GM21786 (cell line): ENCODE results near the gene TMEM132A.
A peak's percentile ranks its signal among the peaks of the same experiment; 100 is the strongest.
"Not testable (repeated sequence)": the region's sequence is repeated elsewhere in the genome, so short reads cannot be mapped to it uniquely, and the experiment has no call there.

Experiments used
- ATAC-seq: cut with Tn5 transposase; IDR thresholded peaks from one replicate; pipeline ENCODE4 v1.9.1; 2021; ENCODE audit not compliant: unreplicated experiment

Gene TMEM132A

DNA sequence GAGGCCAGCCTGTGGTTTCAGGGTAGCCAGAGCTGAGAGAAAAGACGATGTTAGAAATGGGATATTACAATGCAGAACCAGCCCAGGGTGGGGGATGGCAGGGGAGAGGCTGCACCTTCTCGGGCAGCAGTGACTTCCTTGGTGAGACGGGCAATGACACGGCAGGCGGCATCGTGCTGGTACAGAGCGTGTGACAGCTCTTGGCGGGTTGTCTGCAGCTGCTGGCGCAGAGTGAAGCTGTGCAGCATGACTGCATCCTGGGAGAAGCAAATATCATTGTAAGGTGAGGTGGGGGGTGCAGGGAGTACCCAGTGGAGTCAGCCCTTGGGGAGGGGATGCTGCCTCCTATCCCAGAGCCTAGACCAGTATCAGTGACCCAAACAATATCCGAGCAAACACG is 21.6 kb upstream of the TMEM132A start:
- ATAC-seq, result no peak

DNA sequence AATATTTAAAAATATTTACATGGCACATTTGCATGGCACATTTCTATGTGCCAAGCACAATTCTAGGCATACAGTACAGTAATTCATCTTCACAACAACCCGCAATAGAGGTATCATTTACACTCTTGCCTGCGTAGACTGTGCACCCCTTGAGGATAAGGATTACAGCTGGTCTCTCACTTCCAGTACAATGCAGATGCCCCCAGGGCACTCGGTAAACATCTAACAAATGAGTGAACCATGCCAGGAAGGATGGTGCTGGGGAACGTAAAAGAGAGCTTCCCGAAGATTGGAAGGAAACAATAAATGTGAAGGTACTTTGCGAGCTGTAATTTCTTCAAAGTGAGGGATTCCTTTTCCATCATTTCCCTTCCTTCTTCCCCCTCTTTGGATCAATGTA is 19.2 kb upstream of the TMEM132A start:
- ATAC-seq, result no peak

- no peak for ATAC-seq
These were observed 18.6 kb upstream of the TMEM132A start for GRCh38 chr11:60905551-60906113.

DNA sequence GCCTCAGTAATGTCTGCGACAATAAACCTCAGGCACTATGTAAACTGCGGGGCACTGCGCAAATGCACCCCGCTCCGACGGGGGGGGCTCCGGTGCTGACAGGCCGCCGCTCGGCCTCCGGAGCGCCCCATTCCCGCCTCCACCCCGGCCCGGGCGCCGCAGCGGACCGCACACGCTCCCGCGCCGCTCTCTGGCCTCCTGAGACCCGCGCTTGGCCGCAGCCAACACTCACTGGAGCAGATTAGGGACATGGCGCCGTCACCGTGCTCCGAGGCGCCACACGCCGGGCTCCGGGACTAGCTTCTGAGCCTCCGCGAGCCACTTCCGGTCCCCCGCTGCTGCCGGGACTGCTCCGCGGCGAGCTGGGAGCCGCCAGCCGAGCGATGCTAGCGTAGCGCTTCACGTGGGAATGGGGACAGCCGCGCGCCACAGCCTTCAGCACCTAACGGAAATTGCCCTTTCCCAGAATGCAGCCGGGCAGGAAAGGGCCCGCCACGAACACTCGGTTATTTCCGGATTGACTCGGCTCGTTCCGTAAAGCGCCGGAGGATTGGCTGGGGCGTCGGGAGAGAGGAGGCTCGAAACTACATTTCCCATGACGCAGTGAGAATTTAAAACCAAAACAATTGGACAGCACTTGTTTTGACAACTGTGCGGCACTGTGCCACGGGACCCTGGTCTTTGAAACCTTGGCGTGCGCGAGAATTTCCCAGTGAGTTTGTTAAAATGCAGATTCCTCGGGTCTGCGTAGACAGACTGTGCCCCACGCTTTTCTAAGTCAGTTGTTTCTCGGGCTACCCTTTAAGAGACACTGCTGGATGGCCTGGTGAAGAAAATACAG is 17.9 kb upstream of the TMEM132A start, which contains the start of gene PRPF19:
Gene PRPF19 (minus strand): TSS at position 454 of the 841 bp plus-strand sequence. CDS start 203 bp downstream, at position 251.
- peak; percentile 62 for ATAC-seq

- no peak for ATAC-seq
These were observed 15.5 kb upstream of the TMEM132A start for GRCh38 chr11:60908803-60909202.

GRCh38 chr11:60909680-60910280 is 14.5 kb upstream of the TMEM132A start:
- not testable (repeated sequence) for ATAC-seq

DNA sequence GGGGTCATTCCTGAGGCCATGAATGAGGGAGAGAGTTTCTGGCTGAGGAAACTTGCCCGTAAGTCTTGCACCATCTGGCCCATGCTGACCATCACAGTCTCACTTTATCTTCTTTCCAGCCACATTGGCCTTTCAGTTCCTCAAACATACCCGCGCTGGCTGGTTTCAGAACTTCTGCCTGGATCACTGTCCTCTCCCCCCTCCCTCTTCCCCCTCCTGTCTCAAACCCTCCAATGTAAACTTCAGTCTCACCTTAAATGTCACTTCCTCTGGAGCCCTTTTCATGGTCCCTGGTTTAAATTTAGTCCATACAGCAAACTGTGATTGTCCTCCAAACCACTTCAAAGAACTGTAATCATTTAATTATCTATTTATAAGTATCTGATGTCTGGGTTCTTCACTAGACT is 14.0 kb upstream of the TMEM132A start:
- peak; percentile 35 for ATAC-seq

DNA sequence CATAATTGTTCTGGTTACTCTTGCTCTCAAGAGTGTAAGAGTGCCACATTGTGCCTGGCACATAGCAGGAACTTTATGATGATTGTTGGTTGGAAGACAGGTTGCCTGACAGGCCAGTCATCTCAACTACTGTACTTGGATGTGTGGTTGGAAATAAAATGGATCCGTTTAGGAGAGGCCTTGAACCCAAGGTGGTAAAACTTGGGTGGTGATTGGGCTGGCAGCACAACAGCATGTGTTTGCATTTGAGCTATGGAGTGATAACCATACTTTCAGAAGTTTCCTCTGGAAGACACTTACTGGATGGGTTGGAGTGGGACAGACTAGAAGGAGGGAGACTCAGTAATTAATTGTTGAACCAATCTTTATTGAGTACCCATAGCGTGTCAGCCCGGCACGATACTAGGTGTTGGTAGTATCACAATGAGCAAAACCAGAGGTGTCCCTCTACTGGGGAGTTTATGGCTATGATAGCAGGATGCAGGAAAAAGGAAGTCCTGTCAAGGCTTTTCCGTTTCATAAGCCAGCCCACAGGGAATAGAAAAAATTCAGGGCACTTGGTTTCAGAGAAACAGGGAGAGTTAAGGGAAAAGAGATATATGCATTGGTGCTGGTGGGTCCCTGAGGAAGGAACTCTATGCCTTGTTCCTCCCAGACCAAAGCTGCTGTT is 13.4 kb upstream of the TMEM132A start:
- no peak for ATAC-seq

DNA sequence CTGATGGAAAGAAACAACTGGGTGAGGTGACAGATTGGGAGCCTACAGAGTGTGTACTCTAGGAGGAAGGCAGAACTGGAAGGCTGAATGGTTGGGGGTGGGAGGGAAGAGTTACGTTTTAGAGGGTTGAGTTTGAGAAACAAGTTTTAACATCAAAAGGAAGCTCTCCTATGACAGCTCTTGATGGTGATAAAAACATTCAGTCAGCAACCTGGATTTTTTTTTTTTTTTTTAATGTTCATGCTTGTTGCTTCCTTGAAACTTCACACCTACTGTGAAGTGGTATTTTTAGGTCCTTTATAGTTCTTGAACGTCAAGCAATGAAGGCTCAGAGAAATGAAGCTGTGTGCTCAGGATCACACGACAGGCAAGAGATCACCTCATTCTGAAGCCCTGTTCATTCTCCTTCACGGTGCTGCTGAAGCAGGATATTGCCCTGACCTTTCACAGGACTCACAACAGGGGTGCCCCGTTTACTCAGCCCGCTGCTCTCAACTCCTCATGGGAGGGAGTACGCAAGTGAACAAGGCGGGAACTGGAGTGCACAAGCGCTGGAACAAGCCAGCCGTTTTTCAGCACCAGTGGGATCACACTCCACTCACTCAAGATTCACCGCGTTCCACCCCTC is 11.9 kb upstream of the TMEM132A start:
- ATAC-seq, result no peak

DNA sequence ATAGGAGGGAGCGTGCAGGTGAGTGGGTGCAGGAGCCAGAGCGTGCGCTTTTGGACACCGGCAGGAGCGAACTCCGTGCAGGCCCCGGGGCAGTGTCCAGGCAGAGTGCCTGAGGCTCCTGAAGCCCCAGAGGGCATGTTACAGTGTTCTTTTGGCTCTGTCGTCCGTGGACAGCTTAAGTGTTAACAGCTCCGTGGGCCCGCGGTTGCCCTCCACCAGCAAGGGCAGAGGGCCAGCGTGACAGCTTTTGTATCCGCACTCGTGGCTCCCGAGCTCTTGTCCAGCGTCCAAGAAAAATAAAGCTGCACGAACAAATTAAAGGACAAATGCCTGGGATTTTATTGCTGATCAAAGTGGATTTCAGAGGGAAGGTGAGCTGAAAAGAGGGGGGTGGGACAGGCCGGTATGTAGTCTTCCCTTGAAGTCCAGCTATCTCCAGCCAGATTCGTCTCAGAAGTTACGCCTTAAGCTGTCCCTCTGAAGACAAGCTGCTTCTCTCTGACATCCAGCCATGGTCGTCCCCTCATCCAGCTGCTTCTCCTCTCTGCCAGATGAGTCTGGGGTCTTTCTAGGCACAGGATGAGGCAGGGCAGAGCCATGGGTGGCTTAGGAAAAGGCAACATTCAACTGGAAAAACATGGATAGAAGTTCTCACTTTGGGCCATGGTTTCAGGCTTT is 11.3 kb upstream of the TMEM132A start:
- no peak for ATAC-seq

- ATAC-seq, result peak; percentile 33
These were observed 10.2 kb upstream of the TMEM132A start, which contains the start of gene TMEM109 for GRCh38 chr11:60913793-60914632. Gene TMEM109 (plus strand): TSS chr11:60914158. CDS start chr11:60919694, 5,536 bp downstream.

- ATAC-seq, result no peak
These were observed 9.5 kb upstream of the TMEM132A start for GRCh38 chr11:60914633-60915247.

DNA sequence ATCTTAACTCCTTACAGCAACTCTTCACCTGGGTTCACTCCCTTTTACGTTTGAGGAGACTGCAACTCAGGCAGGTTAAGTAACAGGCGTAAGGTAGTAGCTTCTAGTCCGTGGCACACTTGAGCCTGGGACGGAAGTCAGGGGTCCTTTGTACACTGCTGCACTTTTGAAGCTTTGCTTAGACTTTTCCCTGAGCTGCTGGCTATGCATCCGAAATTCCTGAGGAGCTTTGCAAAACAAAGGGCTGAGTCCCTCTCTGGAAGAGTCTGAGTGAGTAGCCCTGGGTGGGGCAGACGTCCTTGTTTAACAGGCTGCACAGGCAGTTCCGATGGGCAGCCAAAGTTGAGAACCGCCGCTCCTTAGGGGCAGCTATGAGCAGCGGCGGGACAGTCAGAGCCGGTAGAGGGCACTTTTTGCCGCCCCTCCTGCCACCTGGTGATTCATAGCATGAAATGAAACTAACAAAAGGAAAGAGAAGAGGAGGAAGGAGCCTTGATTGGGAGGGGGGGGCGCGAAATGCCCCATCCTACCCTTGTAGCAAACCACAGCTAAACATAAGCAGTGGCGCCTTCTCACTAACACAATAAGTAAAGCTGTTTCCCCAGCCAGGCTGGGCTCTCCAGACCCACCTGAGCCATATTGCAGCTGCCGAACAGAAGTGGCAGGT is 8.9 kb upstream of the TMEM132A start:
- ATAC-seq, result peak; percentile 54

DNA sequence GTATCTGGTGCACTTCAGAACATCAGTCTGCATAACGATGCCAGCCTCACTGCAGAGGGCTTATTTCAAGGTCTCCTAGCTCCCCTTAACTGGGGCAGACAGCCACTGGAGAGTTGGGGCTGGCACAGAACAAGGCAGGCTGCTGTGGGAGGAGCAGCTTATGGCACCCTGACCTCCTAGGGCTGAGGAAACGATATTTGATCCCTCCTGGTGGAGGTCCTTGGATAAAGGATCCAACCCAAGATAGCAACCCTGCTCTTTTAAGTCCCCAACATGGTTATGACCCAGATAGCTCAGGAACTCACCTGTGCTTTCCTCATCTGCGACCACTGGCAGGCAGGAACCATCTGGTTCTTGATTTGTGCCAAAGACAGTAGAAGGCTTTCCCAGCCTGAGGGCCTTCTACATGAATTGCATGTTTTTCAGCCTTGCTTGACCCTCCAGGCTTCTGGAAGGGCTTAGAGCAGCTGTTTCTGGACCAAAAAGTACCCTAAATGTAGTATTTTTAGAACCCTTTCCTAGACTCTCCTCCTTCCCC is 7.5 kb upstream of the TMEM132A start:
- no peak for ATAC-seq

DNA sequence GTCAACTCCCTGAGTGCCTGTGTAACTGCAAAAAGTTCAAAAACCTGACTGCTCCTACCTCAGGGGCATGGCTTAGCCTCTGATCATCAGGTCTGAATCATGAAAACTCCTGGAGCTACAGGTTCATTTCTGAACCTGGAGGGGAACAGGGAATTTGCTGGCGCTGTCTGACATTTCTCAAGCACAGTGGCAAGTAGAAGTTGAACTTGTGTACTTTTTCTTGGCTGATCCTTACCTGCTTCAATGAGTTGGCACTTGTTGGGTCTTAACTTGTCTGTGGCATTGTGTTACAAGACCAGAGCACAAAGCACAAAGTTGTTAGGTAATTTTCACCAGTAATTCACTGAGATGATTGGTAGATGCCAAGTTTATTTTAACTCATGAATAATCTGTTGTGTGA is 7.0 kb upstream of the TMEM132A start:
- ATAC-seq, result no peak

GRCh38 chr11:60918251-60918938 is 5.9 kb upstream of the TMEM132A start:
- no peak for ATAC-seq

GRCh38 chr11:60918939-60919265 is 5.4 kb upstream of the TMEM132A start:
- no peak for ATAC-seq

DNA sequence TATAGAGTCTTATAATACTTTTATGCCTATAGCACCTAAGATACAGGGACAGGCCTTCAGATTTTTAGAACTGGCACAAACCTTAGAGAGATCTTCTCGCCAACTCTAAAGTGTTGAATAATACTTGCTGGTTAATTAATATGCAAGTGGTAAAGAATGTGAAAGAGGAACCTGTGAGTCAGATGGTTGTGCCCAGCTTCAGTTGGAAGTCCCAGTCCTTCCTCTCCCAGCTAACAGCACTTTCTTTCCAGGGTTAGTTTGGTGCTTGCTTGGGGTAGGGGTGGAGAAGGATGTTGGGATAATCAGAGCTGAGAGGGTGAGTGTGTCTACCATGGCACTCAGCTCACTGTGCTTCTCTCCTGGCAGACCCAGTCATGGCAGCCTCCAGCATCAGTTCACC is 4.9 kb upstream of the TMEM132A start:
- no peak for ATAC-seq
